Dermis blood vessel endothelial cell (primary cell): ENCODE results near the gene ATG4D. TPM values are rescaled to one million over a fixed set of nuclear protein-coding genes. Genes with fewer than 3 reads are reported as not detected.

Source experiments
- DNase-seq: peaks from one replicate; pipeline ENCODE4 v3.0.0; 2010
- total RNA-seq: library from RNA; depleted of rRNA; stranded (reverse); fragments of >200 nt; gene quantifications from 2 replicates; pipeline ENCODE4 v1.2.3, GENCODE V29; 2014

Gene ATG4D
- 9.5 and 12.6 TPM in 2 replicates for total RNA-seq

DNA sequence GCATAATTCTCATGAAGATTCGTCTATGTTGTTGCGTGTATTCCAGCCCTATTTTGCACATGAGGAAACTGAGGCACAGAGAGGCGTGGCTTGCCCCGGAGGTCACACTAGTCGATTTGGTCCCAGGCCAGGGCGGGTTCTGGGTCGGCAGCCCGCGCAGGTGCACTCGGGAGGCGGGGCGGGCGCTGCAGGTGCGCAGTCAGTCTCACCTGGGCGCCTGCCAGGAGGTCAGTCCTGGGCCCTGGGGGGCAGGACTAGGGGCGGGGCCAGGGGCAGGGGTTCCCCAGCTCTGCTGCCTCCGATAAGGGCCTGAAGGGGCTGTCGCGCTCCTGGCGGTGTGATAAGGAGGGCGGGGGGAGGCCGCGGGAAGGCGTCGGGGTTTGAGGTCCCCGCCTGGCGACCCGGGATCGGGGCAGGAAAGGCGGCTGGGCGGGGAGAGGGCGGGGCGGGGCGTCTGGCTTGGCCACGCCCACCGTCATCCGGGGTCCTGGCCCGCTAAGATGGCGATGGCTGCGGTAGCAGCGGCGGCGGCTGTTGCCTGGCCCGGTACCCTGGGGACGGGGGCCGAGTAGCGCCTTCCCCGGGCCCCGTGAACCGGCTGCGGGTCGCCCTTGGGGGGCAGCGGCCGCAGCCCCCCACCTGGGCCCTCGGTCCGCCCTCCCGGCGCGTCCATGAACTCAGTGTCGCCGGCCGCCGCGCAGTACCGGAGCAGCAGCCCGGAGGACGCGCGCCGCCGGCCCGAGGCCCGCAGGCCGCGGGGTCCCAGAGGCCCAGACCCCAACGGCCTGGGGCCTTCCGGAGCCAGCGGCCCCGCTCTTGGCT, at the start of gene ATG4D:
ATG4D (plus strand) TSS at position 485 of the 822 bp plus-strand sequence; CDS start at position 672, 187 bp downstream.
- DNase-seq: peak; percentile 62

DNA sequence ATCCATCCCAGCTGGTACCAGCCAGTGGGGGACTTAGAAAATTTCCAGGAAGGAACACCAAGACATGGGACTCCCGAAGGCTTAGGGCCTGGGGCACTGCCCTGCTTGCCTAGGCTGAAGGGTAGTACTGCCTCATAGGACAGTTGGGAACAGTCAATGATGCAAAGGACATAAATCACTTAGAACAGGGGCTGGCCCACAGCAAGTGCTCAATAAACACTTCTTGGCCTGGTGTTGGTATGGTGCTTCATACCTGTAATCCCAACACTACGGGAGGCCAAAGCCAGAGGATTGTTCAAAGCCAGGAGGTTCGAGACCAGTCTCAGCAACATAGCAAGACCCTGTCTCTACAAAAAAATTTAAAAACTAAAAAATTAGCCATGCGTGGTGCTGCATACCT, 46.3 kb upstream of the ATG4D start:
- no peak for DNase-seq

DNA sequence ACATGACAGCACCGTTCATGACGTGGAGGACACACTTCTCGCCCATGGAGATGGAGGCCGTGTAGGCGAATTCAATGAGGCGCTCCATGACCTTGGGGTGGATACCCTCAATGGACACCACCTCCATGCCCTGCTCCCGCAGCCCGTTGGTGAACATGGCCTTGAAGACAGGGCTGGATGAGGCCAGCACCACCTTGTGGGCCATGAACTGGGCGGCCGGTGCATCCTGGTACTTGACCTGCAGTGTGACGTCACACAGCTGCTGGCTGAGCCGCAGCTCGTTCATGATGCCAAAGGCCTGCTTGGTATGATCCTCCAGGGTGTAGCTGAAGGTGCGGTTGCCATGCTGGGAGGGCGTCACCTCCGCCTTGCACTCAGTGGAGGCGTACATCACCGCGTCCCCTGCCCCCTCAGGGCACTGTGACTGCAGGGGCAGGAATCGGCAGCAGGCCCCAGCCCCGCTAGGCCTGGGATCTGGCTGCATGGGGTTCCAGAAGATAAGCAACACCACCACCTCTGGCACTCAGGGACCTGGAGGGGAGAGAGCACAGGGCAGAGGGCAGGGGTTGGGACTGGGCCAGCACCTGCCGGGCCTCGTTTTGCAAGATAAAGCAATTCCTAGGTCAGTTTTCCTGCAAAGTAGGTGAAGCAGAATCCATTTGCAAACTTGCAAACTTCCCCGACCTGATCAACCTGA, 44.0 kb upstream of the ATG4D start:
- DNase-seq: no peak

DNA sequence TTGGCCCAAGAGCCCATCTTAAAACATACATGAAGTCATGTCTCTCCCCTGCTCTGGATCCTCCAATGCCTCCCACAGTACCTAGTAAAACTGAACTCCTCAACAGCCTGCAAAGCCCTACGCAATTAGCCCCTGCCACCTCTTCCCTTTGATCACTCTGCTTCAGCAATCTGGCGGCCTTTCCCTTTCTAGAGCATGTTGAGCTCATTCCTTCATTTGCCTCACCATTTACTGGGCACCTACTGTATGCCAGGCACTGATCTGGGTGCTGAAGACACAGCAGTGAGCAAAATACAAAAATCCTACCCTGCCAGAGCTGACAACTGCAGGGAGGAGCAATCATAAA, 43.5 kb upstream of the ATG4D start:
- no peak for DNase-seq

DNA sequence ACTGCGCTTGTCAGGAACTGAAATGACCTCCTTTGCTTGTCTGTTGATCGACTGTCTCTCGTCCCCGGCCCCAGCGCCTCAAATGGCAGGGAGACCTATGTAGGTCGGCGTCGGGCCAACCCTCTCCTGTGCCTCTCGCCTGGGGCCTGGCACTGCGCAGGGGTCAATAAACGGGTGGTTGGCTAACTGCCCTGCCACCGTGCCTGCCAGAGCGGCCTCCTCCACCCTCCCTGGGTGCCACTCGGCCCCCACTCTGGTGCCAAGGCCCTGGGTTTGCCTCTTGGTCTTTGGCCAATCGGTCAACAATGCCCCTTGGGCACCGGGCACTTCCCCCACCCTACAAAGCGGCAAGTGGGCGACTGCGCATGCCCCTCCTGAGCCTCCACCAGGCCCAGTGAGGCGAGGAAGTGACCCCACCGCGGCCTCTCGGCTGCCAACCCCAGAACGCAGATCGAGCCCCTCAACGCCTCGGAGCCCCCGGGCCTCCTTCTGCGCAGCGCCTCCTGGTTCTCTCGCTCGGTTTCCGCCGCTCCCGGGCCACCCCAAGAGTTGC, 41.7 kb upstream of the ATG4D start:
- DNase-seq: peak; percentile 73

DNA sequence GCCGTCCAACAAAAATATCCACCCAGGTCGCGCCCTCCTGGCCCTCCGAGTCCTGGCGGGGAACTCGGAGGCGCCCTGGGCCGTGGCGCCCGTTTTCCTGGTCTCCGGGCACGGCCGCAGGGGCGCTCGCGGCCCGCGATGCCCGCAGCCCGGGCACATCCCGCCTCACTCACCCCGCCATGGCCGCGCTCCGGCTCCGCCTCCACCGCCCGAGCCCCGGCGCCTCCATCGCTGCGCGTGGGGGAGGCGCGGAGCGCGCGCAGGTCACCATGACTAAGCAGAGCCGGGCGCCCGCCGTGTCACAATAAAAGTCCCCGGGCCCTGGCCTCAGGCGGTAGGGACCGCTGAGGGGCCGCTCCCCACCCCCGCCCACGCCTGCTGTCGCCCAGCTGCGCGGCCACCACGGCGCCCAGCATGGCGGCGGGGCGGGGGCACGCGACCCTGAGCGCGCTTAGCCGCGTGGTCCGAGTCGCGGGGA, 41.1 kb upstream of the ATG4D start:
- peak; percentile 95 for DNase-seq

DNA sequence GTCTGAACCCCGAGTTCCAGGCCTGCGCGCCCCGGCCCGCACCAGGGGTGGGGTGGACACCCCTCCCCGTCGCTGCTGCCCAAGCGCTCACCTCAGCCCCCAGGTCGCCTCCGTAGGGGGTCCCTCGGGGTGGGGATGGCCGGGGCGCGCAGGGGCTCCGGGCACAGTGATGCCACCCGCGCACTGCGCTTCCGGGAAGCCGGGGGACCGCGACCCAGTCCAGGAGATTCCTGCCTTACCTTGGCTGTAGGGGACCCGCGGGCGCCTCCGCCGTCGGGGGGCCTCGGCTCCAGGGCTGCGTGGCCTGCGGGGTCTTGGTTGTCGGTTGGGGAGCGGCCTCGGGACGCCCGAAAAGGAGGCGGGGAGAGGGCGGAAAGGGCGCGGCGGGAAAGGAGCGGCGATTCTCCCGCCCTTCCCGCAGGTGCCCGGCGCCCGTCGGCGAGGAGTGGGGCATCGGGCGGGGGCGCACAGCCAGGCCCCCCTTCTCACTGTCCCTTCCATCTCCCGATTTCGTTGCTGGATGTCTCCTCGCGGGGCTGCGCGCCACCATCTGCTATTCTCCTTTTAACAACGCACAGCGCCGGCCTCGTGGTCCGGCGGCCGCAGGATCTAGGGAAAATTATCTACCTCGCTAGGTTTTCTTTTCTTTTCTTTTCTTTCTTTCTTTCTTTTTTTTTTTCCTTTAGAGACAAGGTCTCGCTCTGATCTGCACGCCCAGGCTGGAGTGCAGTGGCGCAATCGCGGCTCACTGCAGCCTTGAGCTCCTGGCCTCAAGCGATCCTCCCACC, 40.5 kb upstream of the ATG4D start, which contains the start of gene KEAP1:
KEAP1 (minus strand) TSS at position 355 of the 788 bp plus-strand sequence. CDS start 3,323 bp downstream, outside the sequence.
- DNase-seq: peak; percentile 53

DNA sequence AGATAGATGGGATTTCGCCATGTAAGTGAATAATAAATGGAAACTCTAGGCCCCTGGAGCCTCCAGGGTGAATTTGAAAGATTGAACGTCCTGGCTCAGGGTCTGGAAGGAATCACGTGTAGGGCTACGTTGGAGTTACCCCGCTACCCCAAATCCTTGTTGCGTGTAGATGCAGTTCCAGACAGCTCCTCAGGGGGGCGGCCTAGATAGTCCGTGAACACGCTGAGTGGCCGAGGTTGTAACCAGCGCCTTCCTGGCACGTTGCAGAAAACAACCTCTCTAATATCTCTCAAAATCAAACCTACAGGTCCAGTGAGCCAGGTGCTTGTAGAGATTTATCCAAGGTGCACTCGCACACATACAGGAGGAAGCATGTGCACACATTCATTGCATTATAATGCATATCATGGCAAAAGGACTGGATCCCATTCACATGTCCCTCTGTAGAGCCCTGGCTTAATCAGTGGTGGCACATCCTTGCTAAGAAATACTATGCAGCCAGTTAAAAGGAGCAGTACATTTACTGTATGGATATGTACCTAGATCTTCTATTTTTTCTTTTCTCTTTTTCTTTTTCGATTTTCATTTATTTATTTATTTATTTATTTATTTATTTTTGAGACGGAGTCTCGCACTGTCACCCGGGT, 38.0 kb upstream of the ATG4D start:
- DNase-seq: peak; percentile 85

DNA sequence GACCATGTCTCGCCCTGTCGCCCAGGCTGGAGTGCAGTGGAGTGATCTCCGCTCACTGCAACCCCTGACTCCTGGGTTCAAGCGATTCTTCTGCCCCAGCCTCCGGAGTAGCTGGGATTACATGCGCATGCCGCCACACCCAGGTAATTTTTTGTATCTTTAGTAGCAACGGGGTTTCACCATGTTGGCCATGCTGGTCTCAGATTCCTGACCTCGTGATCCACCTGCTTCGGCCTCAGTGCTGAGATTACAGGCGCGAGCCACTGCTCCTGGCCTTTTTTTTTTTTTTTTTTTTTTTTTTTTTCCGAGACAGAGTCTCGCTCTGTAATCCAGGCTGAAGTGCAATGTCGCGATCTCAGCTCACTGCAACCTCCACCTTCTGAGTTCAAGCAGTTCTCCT, 35.7 kb upstream of the ATG4D start:
- no peak for DNase-seq

DNA sequence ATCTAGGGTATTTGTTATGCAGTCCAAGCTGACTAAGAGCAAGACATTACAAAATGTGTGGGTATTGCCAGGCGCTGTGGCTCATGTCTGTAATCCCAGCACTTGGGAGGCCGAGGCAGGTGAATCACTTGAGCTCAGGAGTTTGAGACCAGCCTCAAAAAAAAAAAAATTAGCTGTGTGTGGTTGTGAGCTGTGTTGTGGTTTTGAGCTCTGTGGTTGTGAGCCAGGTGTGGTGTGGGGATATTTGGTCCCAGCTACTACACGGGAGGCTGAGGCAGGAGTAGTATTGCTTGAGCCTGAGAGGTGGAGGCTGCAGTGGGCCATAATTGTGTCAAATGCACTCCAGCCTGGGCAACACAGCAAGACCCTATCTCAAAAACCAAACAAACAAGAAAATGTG, 35.0 kb upstream of the ATG4D start:
- DNase-seq: no peak

DNA sequence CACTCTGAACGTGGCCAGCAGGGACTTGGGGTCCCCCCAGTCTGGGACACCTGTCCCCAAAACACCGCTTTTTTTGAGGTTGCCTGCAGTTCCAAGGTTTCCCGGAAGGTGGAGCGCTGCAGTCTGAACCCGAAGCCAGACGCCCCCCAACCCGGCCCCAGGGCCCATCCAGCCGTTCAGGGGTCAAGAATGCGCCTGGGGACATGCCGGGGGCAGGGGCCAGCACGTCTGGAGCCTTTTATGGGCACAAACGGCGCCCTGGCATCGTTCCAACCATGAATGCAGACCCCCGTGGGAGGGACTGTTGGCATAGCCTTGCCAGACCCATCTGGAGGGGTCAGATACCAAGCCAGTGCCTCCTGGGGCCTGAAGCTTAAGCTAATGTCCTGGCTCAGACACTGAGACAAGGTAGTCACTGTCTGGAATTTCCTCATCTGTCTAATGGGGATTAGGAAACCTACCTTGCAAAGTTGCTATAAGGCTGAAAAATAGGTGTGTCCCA, 33.4 kb upstream of the ATG4D start:
- peak; percentile 26 for DNase-seq

DNA sequence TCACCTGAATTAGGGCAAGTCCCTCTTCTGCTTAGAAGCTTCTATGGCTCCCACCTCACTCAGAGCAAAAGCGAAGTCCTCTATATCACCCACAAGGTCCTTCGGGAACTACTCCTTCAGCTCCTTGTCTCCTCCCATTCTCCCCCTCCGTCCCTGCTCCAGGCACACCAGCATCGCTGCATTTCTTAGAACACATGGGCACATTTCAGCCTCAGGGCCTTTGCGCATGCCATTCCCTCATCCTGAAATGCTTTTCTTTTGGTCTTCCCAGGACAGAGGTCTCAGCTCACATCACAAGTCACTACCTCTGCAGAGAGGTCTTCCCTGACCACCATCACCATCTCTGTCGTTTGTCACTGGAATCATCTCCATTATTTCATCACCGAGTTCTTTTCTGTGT, 30.5 kb upstream of the ATG4D start:
- no peak for DNase-seq

DNA sequence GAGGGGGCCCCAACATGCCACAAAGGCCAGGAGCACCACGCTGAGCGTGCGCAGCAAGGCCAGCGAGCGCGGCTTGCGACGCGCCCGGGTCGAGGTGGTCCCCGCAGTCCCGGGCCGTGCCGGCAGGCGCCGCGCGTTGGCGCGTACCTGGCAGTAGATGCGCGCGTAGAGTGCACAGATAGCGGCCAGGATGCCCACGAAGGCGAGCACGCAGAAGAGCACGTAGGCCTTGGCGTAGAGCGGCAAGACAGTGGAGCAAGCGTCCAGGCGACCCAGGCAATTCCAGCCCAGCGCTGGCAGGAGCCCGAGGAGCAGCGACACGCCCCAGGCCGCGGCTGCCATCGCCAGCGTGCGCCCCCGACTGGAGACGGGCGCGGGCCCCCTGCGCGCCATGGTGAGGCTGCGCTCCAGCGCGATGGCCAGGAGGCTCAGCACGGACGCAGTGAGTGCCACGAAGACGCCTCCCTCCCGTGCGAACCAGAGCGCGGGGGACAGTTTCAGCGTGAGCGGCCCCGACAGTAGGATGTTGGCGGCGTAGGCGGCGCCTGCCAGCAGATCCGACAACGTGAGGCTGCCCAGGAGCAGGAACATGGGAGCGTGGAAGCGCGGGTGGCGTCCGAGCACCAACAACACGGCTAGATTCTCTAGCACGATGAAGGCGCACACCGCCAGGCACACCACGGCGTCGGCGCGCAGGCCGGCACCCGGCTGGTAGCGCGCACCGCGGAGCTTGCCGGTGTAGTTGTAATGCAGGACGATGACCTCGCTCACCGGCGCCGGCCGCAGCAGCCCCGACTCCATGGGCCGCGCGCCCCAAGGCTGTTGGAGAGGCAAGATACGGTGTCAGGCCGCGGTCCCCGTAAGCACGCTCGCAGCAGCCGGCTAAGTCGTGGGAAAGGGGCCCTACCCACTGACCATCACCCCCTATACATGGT, 29.2 kb upstream of the ATG4D start:
- peak; percentile 32 for DNase-seq

DNA sequence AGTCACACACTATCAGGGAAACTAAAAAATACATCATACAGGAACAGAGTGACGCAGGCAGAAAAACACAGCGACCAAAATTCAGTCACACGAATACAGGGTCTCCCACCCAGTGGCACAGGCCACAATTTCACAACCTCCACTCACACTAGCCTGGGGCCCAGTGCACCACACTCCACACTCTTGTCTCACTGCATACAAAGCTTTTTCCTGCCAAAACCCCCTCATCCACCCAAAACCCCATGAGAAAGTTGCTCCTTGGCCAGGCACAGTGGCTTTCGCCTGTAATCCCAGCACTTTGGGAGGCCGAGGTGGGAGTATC, 27.7 kb upstream of the ATG4D start:
- DNase-seq: no peak

DNA sequence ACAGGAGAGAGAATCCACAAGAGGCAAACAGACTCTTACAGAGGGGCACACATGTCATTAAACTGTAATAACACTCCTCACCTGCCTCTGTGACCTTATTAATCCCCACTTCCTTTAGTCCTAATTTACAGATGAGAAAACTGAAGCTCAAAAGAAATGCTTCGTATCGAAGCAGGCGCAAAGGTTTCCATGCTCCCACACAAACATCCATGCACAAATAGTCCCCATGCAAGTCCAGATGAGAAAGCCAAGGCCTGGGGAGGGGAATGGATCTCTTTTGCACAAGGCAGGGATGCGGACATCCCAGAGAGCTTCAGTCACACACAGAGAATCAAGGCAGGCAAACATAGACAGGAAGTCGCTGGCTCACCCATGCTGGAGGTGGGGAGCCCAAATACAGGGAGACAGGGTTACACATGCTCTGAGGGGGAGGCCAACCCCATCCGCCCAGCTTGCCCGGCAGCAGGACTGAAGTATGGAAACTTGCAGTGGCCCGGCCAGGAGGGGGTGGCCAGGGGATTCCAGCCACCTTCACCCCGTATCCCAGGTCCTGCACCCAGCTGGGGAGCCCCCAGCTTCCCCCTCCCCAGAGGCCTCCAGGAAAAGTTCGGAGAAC, 26.9 kb upstream of the ATG4D start:
- no peak for DNase-seq

DNA sequence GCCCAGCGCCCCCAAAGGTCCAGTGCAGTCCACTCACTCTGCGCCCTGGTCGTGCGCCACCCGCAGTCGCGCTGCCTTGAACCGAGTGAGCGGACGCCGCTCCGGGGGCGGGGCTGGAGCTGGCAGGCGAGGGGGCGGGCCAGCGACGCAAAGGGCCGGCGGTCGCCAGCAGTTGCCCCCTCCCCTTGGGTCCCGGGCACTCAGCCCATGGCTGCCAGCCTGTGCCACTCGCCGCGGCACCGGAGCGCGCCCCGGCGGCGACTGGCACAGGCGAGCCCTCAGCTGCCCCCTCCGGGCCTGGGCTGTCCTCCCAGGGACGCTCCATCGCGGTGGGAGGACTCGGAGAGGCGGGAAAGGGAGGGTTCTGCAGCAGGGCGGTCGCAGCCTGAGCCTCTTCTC, 26.3 kb upstream of the ATG4D start, which contains the start of gene S1PR5:
S1PR5 (minus strand) TSS at position 87 of the 399 bp plus-strand sequence. CDS start 2,436 bp downstream, outside the sequence.
- no peak for DNase-seq

DNA sequence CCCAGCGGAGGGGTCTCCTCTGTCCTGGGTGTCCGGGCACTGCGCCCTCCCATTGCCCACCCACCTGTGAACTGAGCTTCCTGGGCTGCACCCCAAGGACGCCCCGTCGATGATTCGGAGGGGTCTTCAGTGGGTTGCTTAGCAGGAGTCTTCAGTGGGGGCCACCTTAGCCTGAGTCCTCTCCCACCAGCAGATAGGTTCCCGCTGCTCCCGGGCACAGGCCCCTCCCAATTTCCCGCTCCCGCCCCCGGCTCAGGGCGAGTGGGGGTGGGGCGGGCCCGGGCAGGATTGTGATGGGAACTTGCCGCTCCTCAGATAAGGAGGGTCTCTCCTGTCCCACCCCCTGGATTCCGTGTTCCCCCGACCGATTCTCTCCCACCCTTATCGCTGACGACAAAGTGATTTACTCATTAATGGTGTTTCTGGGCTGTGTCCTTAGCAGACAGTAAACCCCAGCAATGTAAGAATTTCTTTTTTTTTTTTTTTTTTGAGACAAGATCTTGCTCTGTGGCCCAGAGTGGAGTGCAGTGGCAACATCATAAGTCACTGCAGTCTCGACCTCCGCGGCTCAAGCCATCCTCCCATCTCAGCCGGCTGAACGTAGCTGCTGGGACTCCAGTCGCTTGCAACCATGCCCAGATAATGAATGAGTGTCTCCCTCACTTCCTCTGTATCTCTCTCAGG, 25.8 kb upstream of the ATG4D start:
- no peak for DNase-seq

DNA sequence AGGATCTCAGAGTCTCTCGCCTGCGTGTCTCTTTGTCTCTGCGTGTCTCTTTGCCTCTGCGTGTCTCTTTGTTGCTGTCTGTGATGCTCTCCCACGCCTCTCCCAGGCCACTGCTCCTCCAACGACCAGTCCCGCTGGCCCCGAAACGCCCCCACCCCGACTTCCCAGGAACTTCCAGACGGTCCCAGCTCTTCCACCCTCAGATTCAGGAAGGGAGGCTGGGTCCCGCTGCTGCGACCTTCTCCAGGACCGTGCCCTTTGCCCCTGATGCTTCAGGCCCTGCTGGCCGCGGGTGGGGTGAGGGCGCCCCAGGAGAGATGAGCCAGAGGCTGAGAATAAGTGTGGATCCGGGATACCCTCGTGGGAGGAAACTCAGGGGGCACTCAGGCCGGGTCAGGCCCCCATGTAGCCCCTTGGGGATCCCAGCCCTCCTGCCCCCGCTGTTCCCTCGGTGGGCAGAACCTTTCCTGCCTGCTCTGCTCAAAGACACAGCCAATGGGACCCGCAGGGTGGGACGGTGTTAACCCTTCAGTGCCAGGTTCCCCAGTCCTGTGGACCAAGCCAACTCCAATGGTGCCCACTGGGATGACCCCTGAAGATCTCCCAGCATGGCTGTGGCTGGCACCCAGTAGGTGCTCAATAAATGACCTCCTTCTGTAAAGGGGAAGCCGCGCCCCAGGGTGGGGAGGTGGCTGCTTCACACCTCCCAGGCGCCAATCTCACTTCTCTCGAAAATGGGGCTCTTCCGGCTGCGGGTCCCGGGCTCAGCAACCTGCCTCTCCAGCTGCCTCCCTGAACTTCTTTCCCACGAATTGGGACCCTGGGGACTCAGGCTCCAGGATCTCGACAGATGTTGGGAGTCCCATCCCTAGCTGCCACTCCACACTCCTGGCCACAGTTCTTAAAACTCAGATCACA, 25.0 kb upstream of the ATG4D start:
- DNase-seq: no peak

DNA sequence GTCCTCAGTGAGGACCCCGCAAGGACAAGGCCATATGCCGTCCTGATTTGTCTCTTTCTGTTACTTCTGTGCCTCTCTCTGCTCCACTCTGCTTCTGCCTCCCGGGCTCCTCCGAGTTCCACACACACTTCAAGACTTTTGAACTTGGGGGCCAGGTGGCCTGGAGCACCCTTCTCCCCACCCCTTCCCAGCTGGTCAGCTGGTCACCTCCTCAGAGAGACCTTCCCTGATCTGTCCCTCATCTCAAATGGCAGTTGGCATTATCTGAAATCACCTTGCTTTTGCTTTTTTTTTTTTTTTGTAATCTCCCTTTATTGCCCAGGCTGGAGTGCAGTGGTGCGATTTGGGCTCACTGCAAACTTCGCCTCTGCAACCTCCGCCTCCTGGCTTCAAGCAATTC, 24.3 kb upstream of the ATG4D start:
- no peak for DNase-seq
